ENCODE measurements around the gene DNAH6.
"Not testable (repeated sequence)": the region's sequence is repeated elsewhere in the genome, so short reads cannot be mapped to it uniquely, and the experiment has no call there.

The DNAH6 gene

DNA sequence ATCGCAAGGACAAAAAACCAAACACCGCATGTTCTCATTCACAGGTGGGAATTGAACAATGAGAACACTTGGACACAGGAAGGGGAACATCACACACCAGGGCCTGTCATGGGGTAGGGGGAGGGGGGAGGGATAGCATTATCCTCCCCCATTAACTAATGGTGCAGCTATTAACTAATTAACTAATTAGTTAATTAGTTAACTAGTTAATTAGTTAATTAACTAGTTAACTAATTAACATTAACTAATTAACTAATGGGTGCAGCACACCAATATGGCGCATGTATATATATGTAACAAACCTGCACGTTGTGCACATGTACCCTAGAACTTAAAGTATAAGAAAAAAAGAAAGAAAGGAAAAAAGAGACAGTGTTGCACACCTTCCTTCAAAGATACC lies 352.0 kb downstream of the DNAH6 start:
- H3K4me1 ChIP-seq (ENCODE audit: control insufficient read depth, insufficient read depth, low read length); H3K9ac ChIP-seq (ENCODE audit: low read depth, low read length); H3K4me3 ChIP-seq (ENCODE audit: low read depth, low read length); H3K36me3 ChIP-seq (ENCODE audit: control insufficient read depth, insufficient read depth, low read length); H3K27me3 ChIP-seq (ENCODE audit: control insufficient read depth, insufficient read depth, low read length); H3K9me3 ChIP-seq (ENCODE audit: control insufficient read depth, insufficient read depth, low read length): not testable (repeated sequence)
